CD14-positive monocyte (primary cell): ENCODE data around the gene MARCHF9. TPM values are rescaled to one million over a fixed set of nuclear protein-coding genes. Genes with fewer than 3 reads are reported as not detected.

ENCODE experiments used
- DNase-seq, 3 donors: peaks; one replicate each; pipeline ENCODE4 v3.0.0-alpha.2; 2011 to 2022
- H2AFZ ChIP-seq: 2 replicates; pipeline ENCODE4 v1.6.0; 2012; ENCODE audit warnings: mild to moderate bottlenecking, low read depth, low read length, inconsistent platforms; ENCODE audit not compliant: insufficient read depth, poor library complexity, severe bottlenecking
- H3K27ac ChIP-seq, 2 donors: 1 replicate in 1 of 2; 2 replicates in 1 of 2; pipeline ENCODE4 v1.5.1; 2012 to 2013; ENCODE audit warnings: low read length in 2 of 2, control low read depth in 1 of 2, inconsistent platforms in 1 of 2, low read depth in 1 of 2, mild to moderate bottlenecking in 1 of 2
- H3K27me3 ChIP-seq, 2 donors: one replicate each; pipeline versions ENCODE4 v1.6.0 to v1.6.1; 2011 to 2013; ENCODE audit warnings: low read length in 2 of 2; ENCODE audit not compliant: control insufficient read depth in 2 of 2, insufficient read depth in 2 of 2
- H3K36me3 ChIP-seq, 2 donors: replicated peaks in 1 of 2; 1 replicate in 1 of 2; 2 replicates in 1 of 2; pipeline versions ENCODE4 v1.5.1 to v1.6.1; 2012 to 2013; ENCODE audit warnings: low read length in 2 of 2, control low read depth in 1 of 2, inconsistent platforms in 1 of 2, mild to moderate bottlenecking in 1 of 2; ENCODE audit not compliant: insufficient read depth in 2 of 2, control insufficient read depth in 1 of 2
- H3K4me1 ChIP-seq, 2 donors: 1 replicate in 1 of 2; 2 replicates in 1 of 2; pipeline versions ENCODE4 v1.5.1 to v1.6.1; 2012 to 2013; ENCODE audit warnings: low read length in 2 of 2, control low read depth in 1 of 2, inconsistent platforms in 1 of 2, mild to moderate bottlenecking in 1 of 2, moderate library complexity in 1 of 2; ENCODE audit not compliant: insufficient read depth in 2 of 2, control insufficient read depth in 1 of 2
- H3K4me2 ChIP-seq: replicated peaks from 2 replicates; pipeline ENCODE3; 2012; ENCODE audit warnings: low read length, moderate library complexity, mild to moderate bottlenecking; ENCODE audit not compliant: poor library complexity, severe bottlenecking; ENCODE audit errors: extremely low read depth
- H3K4me3 ChIP-seq, 3 experiments: fragments of 200-600 bp in 1 of 3; sonication (generic) in 1 of 3; replicated peaks in 1 of 3; 1 replicate in 2 of 3; 2 replicates in 1 of 3; pipeline ENCODE4 v1.5.1; 2011 to 2013; ENCODE audit warnings: low read length in 3 of 3, mild to moderate bottlenecking in 3 of 3, control low read depth in 2 of 3, low read depth in 2 of 3, inconsistent platforms in 1 of 3, moderate library complexity in 1 of 3
- H3K79me2 ChIP-seq: 2 replicates; pipeline ENCODE4 v1.6.0; 2012; ENCODE audit warnings: mild to moderate bottlenecking, control low read depth, inconsistent platforms, low read length, moderate library complexity; ENCODE audit not compliant: insufficient read depth
- H3K9ac ChIP-seq: 2 replicates; pipeline ENCODE4 v1.6.0; 2017; ENCODE audit warnings: low read length, mild to moderate bottlenecking; ENCODE audit not compliant: insufficient read depth, poor library complexity, severe bottlenecking
- H3K9me3 ChIP-seq, 2 donors: replicated peaks in 1 of 2; 1 replicate in 1 of 2; 2 replicates in 1 of 2; pipeline versions ENCODE4 v1.5.1 to v1.6.1; 2012 to 2013; ENCODE audit warnings: low read length in 2 of 2, control low read depth in 1 of 2; ENCODE audit not compliant: control insufficient read depth in 1 of 2, insufficient read depth in 1 of 2
- H4K20me1 ChIP-seq: 2 replicates; pipeline ENCODE4 v1.6.0; 2012; ENCODE audit warnings: mild to moderate bottlenecking, low read length, control low read depth, moderate library complexity; ENCODE audit not compliant: insufficient read depth
- H3K27ac Mint-ChIP-seq, 7 donors: one replicate each; pipeline ENCODE4 v1.8.0; 2020; ENCODE audit warnings: mild to moderate bottlenecking in 7 of 7, mixed read lengths in 7 of 7, moderate library complexity in 6 of 7, inconsistent platforms in 2 of 7
- H3K27me3 Mint-ChIP-seq, 3 donors: one replicate each; pipeline ENCODE4 v1.8.0; 2021 to 2022; ENCODE audit warnings: low read depth in 3 of 3, mild to moderate bottlenecking in 3 of 3, mixed read lengths in 3 of 3, moderate library complexity in 3 of 3, inconsistent platforms in 1 of 3
- H3K36me3 Mint-ChIP-seq, 2 donors: one replicate each; pipeline ENCODE4 v1.8.0; 2020; ENCODE audit warnings: mixed read lengths in 2 of 2, inconsistent platforms in 1 of 2, mild to moderate bottlenecking in 1 of 2
- H3K4me1 Mint-ChIP-seq: one replicate; pipeline ENCODE4 v1.8.0; 2020; ENCODE audit warnings: mild to moderate bottlenecking, mixed read lengths
- H3K4me3 Mint-ChIP-seq, 2 donors: one replicate each; pipeline ENCODE4 v1.8.0; 2020; ENCODE audit warnings: mild to moderate bottlenecking in 2 of 2, mixed read lengths in 2 of 2, moderate library complexity in 1 of 2
- H3K9me3 Mint-ChIP-seq, 7 donors: one replicate each; pipeline ENCODE4 v1.8.0; 2020 to 2022; ENCODE audit warnings: mixed read lengths in 7 of 7, mild to moderate bottlenecking in 6 of 7, moderate library complexity in 6 of 7, inconsistent platforms in 2 of 7
- CTCF ChIP-seq: fragments of 200-600 bp; IDR thresholded peaks from one replicate; pipeline ENCODE4 v1.8.0; 2022; ENCODE audit warnings: antibody characterized with exemption, mild to moderate bottlenecking
- WGBS: methylation state at CpG from one replicate; pipeline ENCODE4 v1.1.5; 2013; ENCODE audit warnings: missing lambda C conversion rate; ENCODE audit not compliant: insufficient coverage; 5-methylcytosine and 5-hydroxymethylcytosine counted together
- intact Hi-C, 2 donors: fragments of 100-400 bp; cut with micrococcal nuclease; formaldehyde crosslinking; loops; one replicate each; pipeline versions ENCODE4 v1.15.0 to v1.15.1; 2023
- polyA plus RNA-seq, 3 donors: library from polyadenylated mRNA; depleted of rRNA in 1 of 3; unstranded in 2 of 3; stranded (reverse) in 1 of 3; fragments of 300-500 nt in 2 of 3; fragments of >200 nt in 1 of 3; fragmentation: Illumina TruSeq in 2 of 3; gene quantifications; 1 replicate in 2 of 3; 2 replicates in 1 of 3; pipeline ENCODE4 v1.2.3, GENCODE V29; 2012 to 2021

Gene MARCHF9
- polyA plus RNA-seq, 3 donors: 0.14 to 9.5 (median 0.23) TPM

GRCh38 chr12:57755454-57756372 lies 810 bp downstream of the MARCHF9 start:
- DNase-seq: no peak
- Mint-ChIP-seq H3K27ac (peak overlapping the region in 6 of 7 donors; percentile 5 to 83 (median 56)), H3K36me3 (peaks cover 5 to 16% of the 10 kb centered on the region in 2 donors), H3K27me3 (peaks cover 7 to 13% (median 7%) of the 10 kb centered on the region in 3 donors), H3K9me3 (peaks cover 0 to 7% (median 0%) of the 10 kb centered on the region in 7 donors), H3K4me3 (peak overlapping the region; percentile 85 to 89), H3K4me1 (peaks cover 44% of the 10 kb centered on the region)
- Histone ChIP-seq H3K27ac (peak overlapping the region; percentile 35), H3K79me2 (peaks cover 20% of the 10 kb centered on the region), H3K36me3 (peaks cover 6 to 15% of the 10 kb centered on the region in 2 donors), H3K27me3 (peaks cover 0 to 7% of the 10 kb centered on the region in 2 donors), H2AFZ (peak overlapping the region; percentile 77), H3K4me2 (peak overlapping the region; percentile 94), H4K20me1 (no peaks in the 10 kb centered on the region), H3K4me1 (peaks cover 39 to 45% of the 10 kb centered on the region in 2 donors), H3K9ac (peak overlapping the region; percentile 61), H3K4me3 (peak overlapping the region; percentile 63 to 85 (median 82)), H3K9me3 (no peaks in the 10 kb centered on the region)
- intact Hi-C loops: loop anchor here in 1 of 2 donors (10.0 kb wide), 1 partner anchor 211 kb away; the partner anchor contains the start of gene DCTN2
- no peak for TF ChIP-seq CTCF
- under 1% methylated on average over 58 of the region's 76 CpGs for WGBS
